Measurements from ENCODE around the gene NUP210. TPM values are rescaled to one million over a fixed set of nuclear protein-coding genes. Genes with fewer than 3 reads are reported as not detected.

The NUP210 gene
- total RNA-seq, 1 experiment from 2014 or later = 64.0 TPM

- Histone ChIP-seq H3F3A (ENCODE audit: low read length, unreplicated experiment) (no peaks in the 10 kb centered on the region), H2AFZ (ENCODE audit: low read length) (no peak overlapping the region), H3K27me3 (ENCODE audit: low read length) (no peaks in the 10 kb centered on the region), H3K4me1 (ENCODE audit: insufficient read depth, low read length) (no peaks in the 10 kb centered on the region), H3K9me2 (replicated peaks; ENCODE audit: low read length) (no peaks in the 10 kb centered on the region), H4K20me1 (ENCODE audit: low read length) (no peaks in the 10 kb centered on the region), H3K4me2 (ENCODE audit: low read length) (no peak overlapping the region), H3K27ac (ENCODE audit: low read length) (no peak overlapping the region), H3K79me2 (ENCODE audit: low read length) (no peaks in the 10 kb centered on the region), H3K4me3 (ENCODE audit: low read length) (no peak overlapping the region), H3K36me3 (ENCODE audit: low read depth, low read length) (peaks cover 3% of the 10 kb centered on the region; the same call in 1 of the 2 replicates), H3K9ac (ENCODE audit: low read length) (no peak overlapping the region), H3K9me3 (ENCODE audit: low read length) (no peaks in the 10 kb centered on the region)
- ChIA-PET POLR2A (ENCODE audit: unreplicated experiment) (no interaction called here), CTCF (no interaction called here)
- no TSS peak for BruUV-seq (replicated peaks)
- ATAC-seq (no peak), DNase-seq (no peak)
- TF ChIP-seq CTCF (conservative IDR thresholded peaks at IDR 0.05; ENCODE audit: low read depth, low read length) = no peak
- no peak for TF ChIP-seq EZH2phosphoT487 (IDR thresholded peaks at IDR 0.05; ENCODE audit: borderline replicate concordance, low read length)
- TF ChIP-seq EZH2 (IDR thresholded peaks at IDR 0.05; ENCODE audit: low read length, unreplicated experiment) = no peak
- intact Hi-C loops (cut with micrococcal nuclease) = no loop called here
These were observed 74.8 kb downstream of the NUP210 start for GRCh38 chr3:13345284-13345683.

GRCh38 chr3:13344663-13345062 lies 75.5 kb downstream of the NUP210 start:
- ATAC-seq = no peak

More at GRCh38 chr3:13344663-13345062, 75.5 kb downstream of the NUP210 start:
- Histone ChIP-seq H3K36me3 (ENCODE audit: low read depth, low read length) (peaks cover 3% of the 10 kb centered on the region; the same call in 1 of the 2 replicates), H3K27ac (ENCODE audit: low read length) (no peak overlapping the region), H2AFZ (ENCODE audit: low read length) (no peak overlapping the region), H3F3A (ENCODE audit: low read length, unreplicated experiment) (no peaks in the 10 kb centered on the region), H3K4me2 (ENCODE audit: low read length) (no peak overlapping the region), H3K9me3 (ENCODE audit: low read length) (no peaks in the 10 kb centered on the region), H4K20me1 (ENCODE audit: low read length) (no peaks in the 10 kb centered on the region), H3K79me2 (ENCODE audit: low read length) (no peaks in the 10 kb centered on the region), H3K4me3 (ENCODE audit: low read length) (no peak overlapping the region), H3K9me2 (replicated peaks; ENCODE audit: low read length) (no peaks in the 10 kb centered on the region), H3K4me1 (ENCODE audit: insufficient read depth, low read length) (no peaks in the 10 kb centered on the region), H3K9ac (ENCODE audit: low read length) (no peak overlapping the region), H3K27me3 (ENCODE audit: low read length) (no peaks in the 10 kb centered on the region)
- ChIA-PET CTCF (no interaction called here), POLR2A (ENCODE audit: unreplicated experiment) (no interaction called here)
- TF ChIP-seq EZH2 (IDR thresholded peaks at IDR 0.05; ENCODE audit: low read length, unreplicated experiment) (no peak), CTCF (conservative IDR thresholded peaks at IDR 0.05; ENCODE audit: low read depth, low read length) (no peak), EZH2phosphoT487 (IDR thresholded peaks at IDR 0.05; ENCODE audit: borderline replicate concordance, low read length) (no peak)
- intact Hi-C loops (cut with micrococcal nuclease) = no loop called here
- DNase-seq = no peak
- BruUV-seq (replicated peaks) = no TSS peak
